GM12878 (cell line): ENCODE data around the gene UBR3. TPM values are rescaled to one million over a fixed set of nuclear protein-coding genes. Genes with fewer than 3 reads are reported as not detected.

Experiments used
- ATAC-seq: fragments of 200-7000 bp; cut with Tn5 transposase; 3 replicates; pipeline ENCODE4 v1.9.1; 2020; ENCODE audit warnings: mild to moderate bottlenecking, moderate library complexity
- BruUV-seq: library from RNA; stranded (reverse); fragments of 400-500 nt; replicated peaks from 2 replicates; lab custom pipeline; 2021; lab: Mats Ljungman, UMichigan
- CTCF ChIA-PET: fragments of 300-600 bp; sonication (Branson Sonifier 250); formaldehyde crosslinking; extraction: SDS; loops from one replicate; lab custom pipeline; 2021; ENCODE audit warnings: inconsistent platforms; lab: Yijun Ruan, JAX
- POLR2A ChIA-PET: fragments of 350-600 bp; formaldehyde crosslinking; extraction: SDS; loops from one replicate; lab custom pipeline; 2021; ENCODE audit warnings: inconsistent platforms; lab: Charles Lee
- RAD21 ChIA-PET: fragments of 300-600 bp; sonication (Branson Sonifier 250); formaldehyde crosslinking; loops from one replicate; lab custom pipeline; 2023; ENCODE audit warnings: antibody characterized with exemption; ENCODE audit not compliant: unreplicated experiment; lab: Charles Lee
- SMC1A ChIA-PET: fragments of 300-600 bp; sonication (Branson Sonifier 250); formaldehyde crosslinking; loops from one replicate; lab custom pipeline; 2023; ENCODE audit not compliant: unreplicated experiment, uncharacterized antibody; lab: Charles Lee
- DNase-seq: peaks from one replicate; pipeline ENCODE4 v3.0.0-alpha.2; 2011; ENCODE audit warnings: low read depth, low spot score
- FAIRE-seq: peaks from 3 replicates; lab custom pipeline; 2011; peaks lifted over from hg19 to GRCh38; lab: Jason Lieb, UNC
- H2AFZ ChIP-seq: 2 replicates; pipeline ENCODE4 v1.6.0; 2011; ENCODE audit warnings: low read depth, low read length, control low read depth; ENCODE audit not compliant: control insufficient read depth
- H3K27ac ChIP-seq: 2 replicates; pipeline ENCODE4 v1.5.1; 2011; ENCODE audit warnings: control low read depth; ENCODE audit not compliant: control insufficient read depth, insufficient read depth
- H3K27me3 ChIP-seq, 2 experiments: replicated peaks in 1 of 2; 2 replicates each; pipeline versions ENCODE4 v1.6.0 to v1.6.1; 2011; ENCODE audit warnings: low read length in 1 of 2; ENCODE audit not compliant: control insufficient read depth in 2 of 2, insufficient read depth in 2 of 2
- H3K36me3 ChIP-seq, 2 experiments: 2 replicates each; pipeline ENCODE4 v1.5.1; 2011; ENCODE audit warnings: low read length in 1 of 2; ENCODE audit not compliant: control insufficient read depth in 2 of 2, insufficient read depth in 2 of 2
- H3K4me1 ChIP-seq: 2 replicates; pipeline ENCODE4 v1.6.1; 2011; ENCODE audit warnings: mild to moderate bottlenecking, low read length, moderate library complexity, mixed read lengths; ENCODE audit not compliant: control insufficient read depth, insufficient read depth
- H3K4me2 ChIP-seq: 2 replicates; pipeline ENCODE4 v1.6.0; 2011; ENCODE audit warnings: control low read depth; ENCODE audit not compliant: control insufficient read depth, insufficient read depth
- H3K4me3 ChIP-seq: fragments of 200-600 bp; sonication (generic); 2 replicates; pipeline ENCODE4 v1.5.1; 2016
- H3K79me2 ChIP-seq: 2 replicates; pipeline ENCODE4 v1.6.0; 2011; ENCODE audit warnings: low read length; ENCODE audit not compliant: control insufficient read depth, insufficient read depth
- H3K9ac ChIP-seq: 2 replicates; pipeline ENCODE4 v1.8.0; 2011; ENCODE audit warnings: low read length, control low read depth, mixed read lengths; ENCODE audit not compliant: control insufficient read depth, insufficient read depth
- H3K9me3 ChIP-seq: replicated peaks from 3 replicates; pipeline ENCODE4 v1.5.1; 2011; ENCODE audit warnings: mild to moderate bottlenecking, low read length; ENCODE audit not compliant: control insufficient read depth, insufficient read depth
- H4K20me1 ChIP-seq: 2 replicates; pipeline ENCODE4 v1.6.0; 2011; ENCODE audit not compliant: control insufficient read depth, insufficient read depth
- ASH2L ChIP-seq: fragments of 300-600, 200-600 bp; sonication (generic); IDR thresholded peaks from 2 replicates; pipeline ENCODE4 v1.6.1; 2017; ENCODE audit warnings: low read depth, mild to moderate bottlenecking, borderline replicate concordance
- EED ChIP-seq: sonication (generic); IDR thresholded peaks from 2 replicates; pipeline ENCODE4 v1.6.1; 2016; ENCODE audit warnings: antibody characterized with exemption, low read depth
- IRF4 ChIP-seq: IDR thresholded peaks from 2 replicates; pipeline ENCODE4 v1.6.1; 2011; ENCODE audit warnings: low read depth, low read length
- MEF2A ChIP-seq: IDR thresholded peaks from 2 replicates; pipeline ENCODE4 v1.6.1; 2011; ENCODE audit warnings: low read depth, mild to moderate bottlenecking, low read length, moderate library complexity; ENCODE audit not compliant: insufficient read depth
- NFXL1 ChIP-seq: fragments of 450-650 bp; IDR thresholded peaks from 2 replicates; pipeline ENCODE4 v1.6.1; 2017; ENCODE audit warnings: antibody characterized with exemption, mild to moderate bottlenecking, borderline replicate concordance
- POLR2AphosphoS5 ChIP-seq: IDR thresholded peaks from 2 replicates; pipeline ENCODE4 v1.6.1; 2011; ENCODE audit warnings: mild to moderate bottlenecking, low read length, inconsistent platforms
- SUZ12 ChIP-seq: fragments of 200-600 bp; sonication (generic); IDR thresholded peaks from one replicate; pipeline ENCODE4 v1.6.1; 2018; ENCODE audit warnings: antibody characterized with exemption, mild to moderate bottlenecking; ENCODE audit not compliant: unreplicated experiment
- ZNF24 ChIP-seq: fragments of 450-650 bp; IDR thresholded peaks from 2 replicates; pipeline ENCODE4 v1.6.1; 2017; ENCODE audit warnings: antibody characterized with exemption, mild to moderate bottlenecking
- WGBS: methylation state at CpG from one replicate; pipeline ENCODE4 v1.1.6; 2016; ENCODE audit warnings: low lambda C conversion rate; ENCODE audit not compliant: insufficient replicate concordance, insufficient coverage; ENCODE audit errors: missing lambda C conversion rate; 5-methylcytosine and 5-hydroxymethylcytosine counted together
- in situ Hi-C: fragments of 300-500 bp; cut with MboI; formaldehyde crosslinking; loops from 9 replicates; pipeline ENCODE4 v1.14.3; 2018; ENCODE audit warnings: mixed read lengths
- intact Hi-C: fragments of 100-400 bp; cut with micrococcal nuclease; formaldehyde crosslinking; loops from one replicate; pipeline ENCODE4 v1.14.2; 2022; ENCODE audit not compliant: unreplicated experiment
- polyA plus RNA-seq, 11 experiments: library from polyadenylated mRNA; depleted of rRNA in 4 of 11; unstranded in 6 of 11; stranded (reverse) in 5 of 11; fragments of >200 nt; fragmentation: Nextera tagmentation in 4 of 11; fragmentation: Illumina TruSeq in 1 of 11; extraction: Ambion mirVana in 4 of 11; extraction: Trizol in 1 of 11; gene quantifications; 1 replicate in 1 of 11; 2 replicates in 10 of 11; pipeline versions ENCODE4 v1.2.1 to v1.2.3, GENCODE V29; 2011 to 2016; ENCODE audit warnings: inconsistent platforms in 2 of 11, missing spikeins in 2 of 11, low read depth in 1 of 11
- total RNA-seq, 4 experiments: library from RNA; depleted of rRNA in 3 of 4; stranded (reverse); fragments of >200 nt in 3 of 4; fragmentation: Illumina TruSeq in 1 of 4; extraction: Trizol in 1 of 4; gene quantifications; 2 replicates each; pipeline versions ENCODE4 v1.2.1 to v1.2.3, GENCODE V29; 2013 to 2021
- TF ChIP-seq, protein P1 (sequence below): fragments of 450-650 bp; formaldehyde crosslinking; IDR thresholded peaks from 2 replicates; pipeline ENCODE4 v1.5.0; 2022; ENCODE audit warnings: mild to moderate bottlenecking, missing genetic modification characterization
- TF ChIP-seq, protein P2 (sequence below), 3 experiments: IDR thresholded peaks in 2 of 3; conservative IDR thresholded peaks in 1 of 3; 2 replicates each; pipeline ENCODE4 v1.5.1; 2011; ENCODE audit warnings: low read depth in 3 of 3, low read length in 3 of 3, mild to moderate bottlenecking in 3 of 3, control low read depth in 2 of 3, moderate library complexity in 2 of 3, inconsistent platforms in 1 of 3, mixed read lengths in 1 of 3; ENCODE audit not compliant: control insufficient read depth in 2 of 3, insufficient read depth in 1 of 3; ENCODE audit errors: extremely low read depth in 1 of 3
- TF ChIP-seq, protein P3 (sequence below): fragments of 450-650 bp; IDR thresholded peaks from 2 replicates; pipeline ENCODE4 v1.6.1; 2017; ENCODE audit warnings: antibody characterized with exemption, mild to moderate bottlenecking, moderate library complexity
- TF ChIP-seq, protein P4 (sequence below): fragments of 450-650 bp; IDR thresholded peaks from 2 replicates; pipeline ENCODE4 v1.6.1; 2017; ENCODE audit warnings: low read depth, mild to moderate bottlenecking, moderate library complexity

Gene UBR3
- total and polyA plus RNA-seq, 10 of the 15 experiments (the other 5 are each of a cell fraction or from before 2014, with no cell fraction given), result 3.8 to 22.9 (median 11.2) TPM

DNA sequence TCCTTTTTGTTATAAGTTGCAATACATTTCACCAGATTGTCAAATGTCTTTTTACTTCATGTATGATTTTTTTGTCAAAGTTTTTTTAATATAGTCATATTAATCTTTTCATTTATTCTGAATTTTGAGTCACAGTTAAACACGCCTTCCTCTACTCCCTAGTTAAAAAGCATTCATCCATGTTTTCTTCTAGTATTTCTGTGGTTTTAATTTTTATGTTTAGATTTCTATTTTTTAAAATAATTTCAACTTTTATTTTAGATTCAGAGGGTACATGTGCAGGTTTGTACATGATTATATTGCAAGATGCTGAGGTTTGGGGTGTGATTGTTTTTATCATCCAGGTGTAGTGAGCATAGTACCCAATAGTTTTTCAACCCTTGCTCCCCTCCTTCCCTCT is 204.0 kb downstream of the UBR3 start (continued):
- TF ChIP-seq, protein P1, sequence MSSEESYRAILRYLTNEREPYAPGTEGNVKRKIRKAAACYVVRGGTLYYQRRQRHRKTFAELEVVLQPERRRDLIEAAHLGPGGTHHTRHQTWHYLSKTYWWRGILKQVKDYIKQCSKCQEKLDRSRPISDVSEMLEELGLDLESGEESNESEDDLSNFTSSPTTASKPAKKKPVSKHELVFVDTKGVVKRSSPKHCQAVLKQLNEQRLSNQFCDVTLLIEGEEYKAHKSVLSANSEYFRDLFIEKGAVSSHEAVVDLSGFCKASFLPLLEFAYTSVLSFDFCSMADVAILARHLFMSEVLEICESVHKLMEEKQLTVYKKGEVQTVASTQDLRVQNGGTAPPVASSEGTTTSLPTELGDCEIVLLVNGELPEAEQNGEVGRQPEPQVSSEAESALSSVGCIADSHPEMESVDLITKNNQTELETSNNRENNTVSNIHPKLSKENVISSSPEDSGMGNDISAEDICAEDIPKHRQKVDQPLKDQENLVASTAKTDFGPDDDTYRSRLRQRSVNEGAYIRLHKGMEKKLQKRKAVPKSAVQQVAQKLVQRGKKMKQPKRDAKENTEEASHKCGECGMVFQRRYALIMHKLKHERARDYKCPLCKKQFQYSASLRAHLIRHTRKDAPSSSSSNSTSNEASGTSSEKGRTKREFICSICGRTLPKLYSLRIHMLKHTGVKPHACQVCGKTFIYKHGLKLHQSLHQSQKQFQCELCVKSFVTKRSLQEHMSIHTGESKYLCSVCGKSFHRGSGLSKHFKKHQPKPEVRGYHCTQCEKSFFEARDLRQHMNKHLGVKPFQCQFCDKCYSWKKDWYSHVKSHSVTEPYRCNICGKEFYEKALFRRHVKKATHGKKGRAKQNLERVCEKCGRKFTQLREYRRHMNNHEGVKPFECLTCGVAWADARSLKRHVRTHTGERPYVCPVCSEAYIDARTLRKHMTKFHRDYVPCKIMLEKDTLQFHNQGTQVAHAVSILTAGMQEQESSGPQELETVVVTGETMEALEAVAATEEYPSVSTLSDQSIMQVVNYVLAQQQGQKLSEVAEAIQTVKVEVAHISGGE (CRISPR knock-in tag), result no peak
- TF ChIP-seq, protein P2, sequence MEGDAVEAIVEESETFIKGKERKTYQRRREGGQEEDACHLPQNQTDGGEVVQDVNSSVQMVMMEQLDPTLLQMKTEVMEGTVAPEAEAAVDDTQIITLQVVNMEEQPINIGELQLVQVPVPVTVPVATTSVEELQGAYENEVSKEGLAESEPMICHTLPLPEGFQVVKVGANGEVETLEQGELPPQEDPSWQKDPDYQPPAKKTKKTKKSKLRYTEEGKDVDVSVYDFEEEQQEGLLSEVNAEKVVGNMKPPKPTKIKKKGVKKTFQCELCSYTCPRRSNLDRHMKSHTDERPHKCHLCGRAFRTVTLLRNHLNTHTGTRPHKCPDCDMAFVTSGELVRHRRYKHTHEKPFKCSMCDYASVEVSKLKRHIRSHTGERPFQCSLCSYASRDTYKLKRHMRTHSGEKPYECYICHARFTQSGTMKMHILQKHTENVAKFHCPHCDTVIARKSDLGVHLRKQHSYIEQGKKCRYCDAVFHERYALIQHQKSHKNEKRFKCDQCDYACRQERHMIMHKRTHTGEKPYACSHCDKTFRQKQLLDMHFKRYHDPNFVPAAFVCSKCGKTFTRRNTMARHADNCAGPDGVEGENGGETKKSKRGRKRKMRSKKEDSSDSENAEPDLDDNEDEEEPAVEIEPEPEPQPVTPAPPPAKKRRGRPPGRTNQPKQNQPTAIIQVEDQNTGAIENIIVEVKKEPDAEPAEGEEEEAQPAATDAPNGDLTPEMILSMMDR (IDR thresholded peaks at IDR 0.05 in 2 of 3, conservative IDR thresholded peaks at IDR 0.05 in 1 of 3; ENCODE audit: control insufficient read depth in 2 of 3, extremely low read depth in 1 of 3, insufficient read depth in 1 of 3, low read depth in 3 of 3, low read length in 3 of 3), result no peak
- TF ChIP-seq, all 136 proteins: peak for 0

DNA sequence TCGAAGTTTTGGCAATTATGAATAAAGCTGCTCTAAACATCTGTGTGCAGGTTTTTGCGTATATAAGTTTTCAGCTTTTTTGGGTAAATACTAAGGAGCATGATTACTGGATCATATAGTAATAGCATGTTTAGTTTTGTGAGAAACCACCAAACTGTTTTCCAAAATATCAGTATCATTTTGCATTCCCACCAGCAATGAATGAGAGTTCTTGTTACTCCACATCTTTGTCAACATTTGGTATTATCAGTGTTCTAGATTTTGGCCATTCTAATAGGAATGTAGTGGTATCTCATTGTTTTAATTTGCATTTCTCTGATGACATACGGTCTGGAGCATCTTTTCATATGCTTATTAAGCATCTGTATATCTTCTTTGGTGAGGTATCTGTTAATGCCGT is 207.3 kb downstream of the UBR3 start:
- ChIA-PET RAD21 (interaction anchor here (1.0 kb wide), 1 partner anchor 281 kb away, joined by 3 read pairs; no protein-coding TSS in a partner anchor), CTCF (interaction anchor here (1.1 kb wide), 1 partner anchor 13 kb away, joined by 4 read pairs; no protein-coding TSS in a partner anchor), SMC1A (interaction anchor here (1.2 kb wide), 1 partner anchor 19 kb away, joined by 3 read pairs; no protein-coding TSS in a partner anchor), POLR2A (no interaction called here)
- Histone ChIP-seq H3K36me3 (no peaks in the 10 kb centered on the region; a peak in 2 of 4 replicates), H3K79me2 (no peaks in the 10 kb centered on the region), H3K4me1 (no peaks in the 10 kb centered on the region), H3K4me2 (no peak overlapping the region), H2AFZ (no peak overlapping the region), H4K20me1 (no peaks in the 10 kb centered on the region), H3K9ac (no peak overlapping the region), H3K4me3 (no peak overlapping the region), H3K9me3 (no peaks in the 10 kb centered on the region; the same call in 1 of the 3 replicates), H3K27ac (no peak overlapping the region), H3K27me3 (no peaks in the 10 kb centered on the region)
- FAIRE-seq (no peak), DNase-seq (no peak), ATAC-seq (no peak)
- intact Hi-C loops (no loop called here), in situ Hi-C loops (no loop called here)
- BruUV-seq, result no TSS peak
- WGBS, result 71% methylated on average over 4 of the region's 4 CpGs
- no peak for TF ChIP-seq IRF4
- no peak for TF ChIP-seq MEF2A
- TF ChIP-seq, protein P3, sequence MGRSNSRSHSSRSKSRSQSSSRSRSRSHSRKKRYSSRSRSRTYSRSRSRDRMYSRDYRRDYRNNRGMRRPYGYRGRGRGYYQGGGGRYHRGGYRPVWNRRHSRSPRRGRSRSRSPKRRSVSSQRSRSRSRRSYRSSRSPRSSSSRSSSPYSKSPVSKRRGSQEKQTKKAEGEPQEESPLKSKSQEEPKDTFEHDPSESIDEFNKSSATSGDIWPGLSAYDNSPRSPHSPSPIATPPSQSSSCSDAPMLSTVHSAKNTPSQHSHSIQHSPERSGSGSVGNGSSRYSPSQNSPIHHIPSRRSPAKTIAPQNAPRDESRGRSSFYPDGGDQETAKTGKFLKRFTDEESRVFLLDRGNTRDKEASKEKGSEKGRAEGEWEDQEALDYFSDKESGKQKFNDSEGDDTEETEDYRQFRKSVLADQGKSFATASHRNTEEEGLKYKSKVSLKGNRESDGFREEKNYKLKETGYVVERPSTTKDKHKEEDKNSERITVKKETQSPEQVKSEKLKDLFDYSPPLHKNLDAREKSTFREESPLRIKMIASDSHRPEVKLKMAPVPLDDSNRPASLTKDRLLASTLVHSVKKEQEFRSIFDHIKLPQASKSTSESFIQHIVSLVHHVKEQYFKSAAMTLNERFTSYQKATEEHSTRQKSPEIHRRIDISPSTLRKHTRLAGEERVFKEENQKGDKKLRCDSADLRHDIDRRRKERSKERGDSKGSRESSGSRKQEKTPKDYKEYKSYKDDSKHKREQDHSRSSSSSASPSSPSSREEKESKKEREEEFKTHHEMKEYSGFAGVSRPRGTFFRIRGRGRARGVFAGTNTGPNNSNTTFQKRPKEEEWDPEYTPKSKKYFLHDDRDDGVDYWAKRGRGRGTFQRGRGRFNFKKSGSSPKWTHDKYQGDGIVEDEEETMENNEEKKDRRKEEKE, result no peak
- TF ChIP-seq, protein P4, sequence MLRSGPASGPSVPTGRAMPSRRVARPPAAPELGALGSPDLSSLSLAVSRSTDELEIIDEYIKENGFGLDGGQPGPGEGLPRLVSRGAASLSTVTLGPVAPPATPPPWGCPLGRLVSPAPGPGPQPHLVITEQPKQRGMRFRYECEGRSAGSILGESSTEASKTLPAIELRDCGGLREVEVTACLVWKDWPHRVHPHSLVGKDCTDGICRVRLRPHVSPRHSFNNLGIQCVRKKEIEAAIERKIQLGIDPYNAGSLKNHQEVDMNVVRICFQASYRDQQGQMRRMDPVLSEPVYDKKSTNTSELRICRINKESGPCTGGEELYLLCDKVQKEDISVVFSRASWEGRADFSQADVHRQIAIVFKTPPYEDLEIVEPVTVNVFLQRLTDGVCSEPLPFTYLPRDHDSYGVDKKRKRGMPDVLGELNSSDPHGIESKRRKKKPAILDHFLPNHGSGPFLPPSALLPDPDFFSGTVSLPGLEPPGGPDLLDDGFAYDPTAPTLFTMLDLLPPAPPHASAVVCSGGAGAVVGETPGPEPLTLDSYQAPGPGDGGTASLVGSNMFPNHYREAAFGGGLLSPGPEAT, result no peak
- TF ChIP-seq POLR2AphosphoS5, result no peak
- TF ChIP-seq ASH2L, result no peak
- no peak for TF ChIP-seq SUZ12
- no peak for TF ChIP-seq ZNF24
- no peak for TF ChIP-seq EED
- TF ChIP-seq NFXL1, result no peak
